Neural cell (in vitro differentiated cells): ENCODE measurements around the gene CRIM1.

Experiments
- CTCF ChIP-seq: fragments of 450-650 bp; IDR thresholded peaks from 2 replicates; pipeline ENCODE4 v1.5.1; 2014; ENCODE audit warnings: antibody characterized with exemption, mild to moderate bottlenecking, moderate library complexity; ENCODE audit not compliant: poor library complexity, severe bottlenecking
- EP300 ChIP-seq: fragments of 450-650 bp; conservative IDR thresholded peaks from 2 replicates; pipeline ENCODE4 v1.6.1; 2014; ENCODE audit warnings: antibody characterized with exemption, mild to moderate bottlenecking, moderate library complexity; ENCODE audit not compliant: poor library complexity, severe bottlenecking

GRCh38 chr2:36380624-36381481 lies 25.3 kb downstream of the CRIM1 start:
- no peak for TF ChIP-seq CTCF
- no peak for TF ChIP-seq EP300
